Transverse colon (tissue), 4 donors: ENCODE measurements around the gene MCC. TPM values are rescaled to one million over a fixed set of nuclear protein-coding genes. Genes with fewer than 3 reads are reported as not detected.

Experiments
- DNase-seq: peaks from one replicate; pipeline ENCODE4 v3.0.0-alpha.2; 2019
- H3K27ac ChIP-seq, 4 donors: fragments of 200-600 bp; sonication (generic); 2 replicates each; pipeline ENCODE4 v1.5.1; 2016 to 2018; ENCODE audit warnings: inconsistent platforms in 4 of 4
- H3K27me3 ChIP-seq: fragments of 200-600 bp; sonication (generic); 2 replicates; pipeline ENCODE4 v1.5.1; 2017; ENCODE audit warnings: inconsistent platforms
- H3K36me3 ChIP-seq, 4 donors: fragments of 200-600 bp; sonication (generic); 2 replicates each; pipeline ENCODE4 v1.5.1; 2017 to 2019; ENCODE audit warnings: inconsistent platforms in 4 of 4
- H3K4me1 ChIP-seq, 4 donors: fragments of 200-600 bp; sonication (generic); 2 replicates each; pipeline ENCODE4 v1.5.1; 2017 to 2020; ENCODE audit warnings: inconsistent platforms in 4 of 4
- H3K4me3 ChIP-seq, 4 donors: fragments of 200-600 bp; sonication (generic); 1 replicate in 1 of 4; 2 replicates in 3 of 4; pipeline versions ENCODE4 v1.5.1 to v1.6.1; 2017 to 2019; ENCODE audit warnings: inconsistent platforms in 4 of 4
- H3K9me3 ChIP-seq, 2 donors: fragments of 200-600 bp; sonication (generic); 2 replicates each; pipeline ENCODE4 v1.5.1; 2017 to 2019; ENCODE audit warnings: inconsistent platforms in 2 of 2
- EP300 ChIP-seq: sonication (generic); formaldehyde crosslinking; IDR thresholded peaks from one replicate; pipeline ENCODE4 v1.6.1; 2017; ENCODE audit warnings: antibody characterized with exemption, low read depth
- POLR2A ChIP-seq: fragments of 450-650 bp; IDR thresholded peaks from one replicate; pipeline ENCODE4 v1.6.1; 2016; ENCODE audit warnings: antibody characterized with exemption, mild to moderate bottlenecking, moderate library complexity
- POLR2AphosphoS5 ChIP-seq, 3 donors: sonication (generic); formaldehyde crosslinking; IDR thresholded peaks; one replicate each; pipeline ENCODE4 v1.6.1; 2016; ENCODE audit warnings: antibody characterized with exemption in 3 of 3
- WGBS, 2 donors: methylation state at CpG; one replicate each; pipeline ENCODE4 v1.1.5; 2018; ENCODE audit warnings: low coverage in 1 of 2; 5-methylcytosine and 5-hydroxymethylcytosine counted together
- in situ Hi-C, 4 donors: fragments of 200-750 bp; cut with MboI; loops; one replicate each; pipeline versions ENCODE4 v1.15.0 to v1.15.1; 2017; ENCODE audit warnings: low sequenced_read_pairs in 3 of 4, low pct_ligation_motif_present in 1 of 4, low pct_unique_long_range_greater_than_20kb in 1 of 4
- intact Hi-C: fragments of 100-400 bp; cut with DNase I; formaldehyde crosslinking; loops from one replicate; pipeline ENCODE4 v1.15.1; 2023; ENCODE audit warnings: low total_unique reads
- total RNA-seq, 4 donors: library from RNA; depleted of rRNA; stranded (reverse); fragments of >200 nt; gene quantifications; one replicate each; pipeline ENCODE4 v1.1.0, GENCODE V29; 2016
- TF ChIP-seq, protein P1 (sequence below), 5 experiments: fragments of 200-600 bp in 3 of 5; fragments of 450-650 bp in 2 of 5; sonication (generic) in 3 of 5; IDR thresholded peaks; 1 replicate in 2 of 5; 2 replicates in 3 of 5; pipeline ENCODE4 v1.5.1; 2016 to 2017; ENCODE audit warnings: antibody characterized with exemption in 5 of 5, inconsistent platforms in 3 of 5, mild to moderate bottlenecking in 2 of 5, moderate library complexity in 1 of 5

MCC gene
- total RNA-seq, 4 donors from 2014 or later = 2.6 to 28.4 (median 16.4) TPM

DNA sequence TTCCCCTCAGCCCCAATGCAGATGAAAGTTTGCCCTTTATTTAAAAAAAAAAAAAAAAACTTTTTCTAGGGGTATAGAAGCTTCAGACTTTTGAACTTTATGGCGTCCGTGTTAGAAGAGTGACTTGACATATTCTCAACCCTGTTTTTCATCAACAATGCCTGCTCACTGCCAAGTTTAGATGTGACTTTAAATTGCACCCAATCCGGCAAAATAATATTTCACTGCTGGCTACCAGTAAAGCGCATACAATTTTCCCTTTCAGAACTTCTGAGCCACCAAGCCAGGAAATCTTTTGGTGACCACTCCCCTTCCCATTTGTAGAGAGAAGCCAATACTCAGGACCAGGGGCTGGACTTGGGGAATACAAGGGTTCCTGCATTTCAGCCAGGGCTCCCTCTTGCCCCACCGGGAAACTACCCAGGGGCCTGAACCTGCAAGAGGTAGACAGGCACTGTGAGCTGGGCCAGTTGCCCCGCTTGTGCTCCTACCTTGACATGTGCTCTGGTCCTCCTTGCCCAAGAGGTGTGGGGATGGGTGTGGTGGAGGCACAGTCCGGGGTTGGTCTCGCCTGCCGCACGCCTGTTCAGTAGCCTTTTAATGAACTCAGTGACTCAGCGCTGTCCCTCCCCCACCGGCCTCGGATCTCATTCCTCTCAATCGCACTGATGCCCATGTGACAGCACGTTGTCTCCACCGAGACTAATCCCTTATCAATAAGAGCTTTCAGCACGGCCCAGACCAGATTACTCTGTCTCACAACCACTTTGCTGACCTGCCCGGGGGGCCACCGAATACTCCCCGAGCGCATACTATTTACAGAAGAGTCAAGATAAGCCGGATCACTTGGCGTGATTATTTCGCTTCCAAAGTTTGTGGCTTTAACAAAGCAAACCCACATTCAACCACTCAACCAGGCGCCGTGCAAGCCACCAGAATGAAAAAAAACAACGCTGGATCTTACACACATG is 285.2 kb downstream of the MCC start:
- intact Hi-C loops (no loop called here), in situ Hi-C loops (no loop called here)
- DNase-seq = no peak
- no peaks in the 10 kb centered on the region for H3K27me3 ChIP-seq
- H3K9me3 ChIP-seq = no peaks in the 10 kb centered on the region
- H3K36me3 ChIP-seq = no peaks in the 10 kb centered on the region
- WGBS, 2 donors = 83 to 87% methylated on average over 19 to 27 of the region's 27 CpGs
- no peak overlapping the region for H3K4me3 ChIP-seq
- no peak overlapping the region for H3K27ac ChIP-seq
- TF ChIP-seq POLR2AphosphoS5 (IDR thresholded peaks at IDR 0.05) = no peak
- TF ChIP-seq, protein P1, sequence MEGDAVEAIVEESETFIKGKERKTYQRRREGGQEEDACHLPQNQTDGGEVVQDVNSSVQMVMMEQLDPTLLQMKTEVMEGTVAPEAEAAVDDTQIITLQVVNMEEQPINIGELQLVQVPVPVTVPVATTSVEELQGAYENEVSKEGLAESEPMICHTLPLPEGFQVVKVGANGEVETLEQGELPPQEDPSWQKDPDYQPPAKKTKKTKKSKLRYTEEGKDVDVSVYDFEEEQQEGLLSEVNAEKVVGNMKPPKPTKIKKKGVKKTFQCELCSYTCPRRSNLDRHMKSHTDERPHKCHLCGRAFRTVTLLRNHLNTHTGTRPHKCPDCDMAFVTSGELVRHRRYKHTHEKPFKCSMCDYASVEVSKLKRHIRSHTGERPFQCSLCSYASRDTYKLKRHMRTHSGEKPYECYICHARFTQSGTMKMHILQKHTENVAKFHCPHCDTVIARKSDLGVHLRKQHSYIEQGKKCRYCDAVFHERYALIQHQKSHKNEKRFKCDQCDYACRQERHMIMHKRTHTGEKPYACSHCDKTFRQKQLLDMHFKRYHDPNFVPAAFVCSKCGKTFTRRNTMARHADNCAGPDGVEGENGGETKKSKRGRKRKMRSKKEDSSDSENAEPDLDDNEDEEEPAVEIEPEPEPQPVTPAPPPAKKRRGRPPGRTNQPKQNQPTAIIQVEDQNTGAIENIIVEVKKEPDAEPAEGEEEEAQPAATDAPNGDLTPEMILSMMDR (IDR thresholded peaks at IDR 0.05) = no peak
- TF ChIP-seq EP300 = no peak
- TF ChIP-seq POLR2A = no peak
- no peaks in the 10 kb centered on the region for H3K4me1 ChIP-seq

DNA sequence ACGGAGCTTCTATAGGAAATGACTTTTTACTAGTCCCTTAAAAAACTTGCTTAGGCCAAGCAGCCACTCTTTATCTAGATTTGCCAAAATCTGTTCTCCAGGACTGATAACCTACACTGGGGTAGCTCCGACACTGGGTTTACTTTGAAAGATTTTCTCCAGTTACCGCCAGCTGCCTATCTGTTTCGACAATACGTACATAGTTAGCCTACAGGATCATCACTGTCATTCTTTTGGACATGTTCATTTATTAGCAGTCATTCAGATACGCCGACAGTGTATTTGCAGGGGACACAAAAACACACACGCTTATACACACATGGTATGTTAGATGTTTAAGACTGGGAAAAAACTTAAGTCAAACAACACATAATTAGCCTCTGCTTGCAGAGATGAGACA is 286.0 kb downstream of the MCC start:
- Histone ChIP-seq H3K4me1 (no peaks in the 10 kb centered on the region), H3K27ac (no peak overlapping the region), H3K27me3 (no peaks in the 10 kb centered on the region), H3K9me3 (no peaks in the 10 kb centered on the region), H3K4me3 (no peak overlapping the region), H3K36me3 (no peaks in the 10 kb centered on the region)
- in situ Hi-C loops = no loop called here
- WGBS, 2 donors = 87 to 94% methylated on average over 4 to 8 of the region's 8 CpGs
- no peak for TF ChIP-seq POLR2A
- no peak for TF ChIP-seq EP300
- TF ChIP-seq, protein P1 (IDR thresholded peaks at IDR 0.05) = no peak
- intact Hi-C loops = no loop called here
- no peak for DNase-seq

DNA sequence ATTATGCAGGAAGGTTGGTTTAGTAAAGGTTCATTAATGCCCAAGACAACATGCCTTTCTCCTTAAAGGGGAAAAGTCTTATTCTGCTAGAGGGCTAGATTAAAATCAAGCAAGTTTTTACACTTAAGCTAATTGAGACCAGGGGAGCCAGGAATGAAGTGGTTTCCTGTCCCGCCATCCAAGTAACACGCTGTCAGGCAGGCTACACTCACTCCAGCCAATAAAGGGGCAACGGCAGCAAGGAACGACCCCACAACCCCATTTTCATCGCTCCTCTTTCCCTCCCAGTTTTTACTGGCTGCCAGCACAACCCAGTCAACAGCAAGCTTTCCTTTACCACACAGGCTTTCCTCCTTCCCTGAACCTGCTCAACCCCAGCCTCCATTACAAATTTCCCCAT is 286.5 kb downstream of the MCC start:
- no peaks in the 10 kb centered on the region for H3K9me3 ChIP-seq
- H3K36me3 ChIP-seq = no peaks in the 10 kb centered on the region
- H3K4me3 ChIP-seq = no peak overlapping the region
- in situ Hi-C loops = no loop called here
- WGBS, 2 donors = 71 to 74% methylated on average over 5 of the region's 5 CpGs
- H3K27ac ChIP-seq = no peak overlapping the region
- TF ChIP-seq POLR2A = no peak
- TF ChIP-seq EP300 = no peak
- TF ChIP-seq POLR2AphosphoS5 (IDR thresholded peaks at IDR 0.05) = no peak
- TF ChIP-seq, protein P1 (IDR thresholded peaks at IDR 0.05) = no peak
- no peak for DNase-seq
- intact Hi-C loops = no loop called here
- H3K27me3 ChIP-seq = no peaks in the 10 kb centered on the region
- no peaks in the 10 kb centered on the region for H3K4me1 ChIP-seq

DNA sequence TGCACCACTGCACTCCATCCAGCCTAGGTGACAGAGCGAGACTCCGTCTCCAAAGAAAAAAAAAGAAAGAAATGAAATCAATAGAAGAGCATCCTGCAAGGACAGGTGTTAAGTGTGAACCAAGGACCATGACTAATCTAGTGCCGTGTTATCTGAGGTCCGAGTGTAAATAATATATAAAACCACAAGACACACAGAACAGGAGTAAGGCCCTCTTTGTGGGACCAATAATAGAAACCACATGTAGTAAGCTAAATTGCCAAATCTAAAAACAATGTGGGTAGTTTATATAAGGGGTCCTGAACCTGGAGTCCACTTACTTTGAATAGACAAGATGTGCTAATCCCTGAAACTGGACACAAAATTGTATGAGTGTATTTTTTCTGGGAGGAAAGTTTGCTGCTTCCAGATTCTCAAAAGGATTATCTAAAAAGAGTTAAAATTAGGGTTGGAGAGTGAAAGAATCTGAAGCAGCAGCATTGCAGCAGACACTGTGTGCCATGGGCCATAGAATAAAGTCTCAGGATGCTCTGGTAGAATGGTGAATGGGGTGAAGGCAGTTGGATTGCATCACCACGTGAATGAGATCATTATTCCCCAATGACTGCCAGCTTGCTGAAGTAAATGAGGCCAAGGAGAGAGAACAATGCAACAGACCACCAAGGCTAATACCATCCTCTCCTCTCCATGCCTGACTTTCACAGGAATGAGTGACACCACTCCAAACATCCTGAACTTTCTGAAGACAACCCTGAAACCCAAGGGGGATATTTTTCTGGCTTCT is 288.9 kb downstream of the MCC start:
- H3K36me3 ChIP-seq = no peaks in the 10 kb centered on the region
- intact Hi-C loops = no loop called here
- H3K27ac ChIP-seq = no peak overlapping the region
- no peaks in the 10 kb centered on the region for H3K27me3 ChIP-seq
- DNase-seq = no peak
- 68 to 71% methylated on average over 5 of the region's 5 CpGs for WGBS, 2 donors
- in situ Hi-C loops = no loop called here
- no peaks in the 10 kb centered on the region for H3K9me3 ChIP-seq
- no peaks in the 10 kb centered on the region for H3K4me1 ChIP-seq
- TF ChIP-seq POLR2A (no peak), EP300 (no peak), POLR2AphosphoS5 (IDR thresholded peaks at IDR 0.05) (no peak)
- TF ChIP-seq, protein P1 (IDR thresholded peaks at IDR 0.05) = no peak
- H3K4me3 ChIP-seq = no peak overlapping the region
